GM19372 (cell line): Measurements from ENCODE around the gene SLIT1.

Experiments used
- ATAC-seq: cut with Tn5 transposase; IDR thresholded peaks from one replicate; pipeline ENCODE4 v1.9.1; 2021; ENCODE audit warnings: mild to moderate bottlenecking, low read depth, moderate library complexity; ENCODE audit not compliant: unreplicated experiment

The SLIT1 gene

GRCh38 chr10:97120370-97120769 lies 65.4 kb downstream of the SLIT1 start:
- no peak for ATAC-seq

- ATAC-seq: no peak
These were observed 66.6 kb downstream of the SLIT1 start for GRCh38 chr10:97119058-97119745.

- ATAC-seq: no peak
These were observed 68.4 kb downstream of the SLIT1 start for GRCh38 chr10:97117372-97117771.

- ATAC-seq: no peak
These were observed 69.1 kb downstream of the SLIT1 start for GRCh38 chr10:97116462-97117162.

GRCh38 chr10:97115846-97116245 lies 69.9 kb downstream of the SLIT1 start:
- no peak for ATAC-seq

- ATAC-seq: no peak
These were observed 74.1 kb downstream of the SLIT1 start for GRCh38 chr10:97111615-97112014.

GRCh38 chr10:97109547-97109946 lies 76.2 kb downstream of the SLIT1 start:
- ATAC-seq: no peak

GRCh38 chr10:97107551-97107950 lies 78.2 kb downstream of the SLIT1 start:
- no peak for ATAC-seq

- ATAC-seq: no peak
These were observed 79.6 kb downstream of the SLIT1 start for GRCh38 chr10:97106207-97106606.

- no peak for ATAC-seq
These were observed 80.5 kb downstream of the SLIT1 start for GRCh38 chr10:97105303-97105702.

- no peak for ATAC-seq
These were observed 82.3 kb downstream of the SLIT1 start for GRCh38 chr10:97103316-97104080.

GRCh38 chr10:97102441-97102840 lies 83.3 kb downstream of the SLIT1 start:
- no peak for ATAC-seq

- no peak for ATAC-seq
These were observed 84.4 kb downstream of the SLIT1 start for GRCh38 chr10:97101166-97101940.

- ATAC-seq: no peak
These were observed 85.1 kb downstream of the SLIT1 start for GRCh38 chr10:97100657-97101056.

GRCh38 chr10:97099868-97100267 lies 85.9 kb downstream of the SLIT1 start:
- no peak for ATAC-seq

- ATAC-seq: no peak
These were observed 86.7 kb downstream of the SLIT1 start for GRCh38 chr10:97099089-97099488.

- ATAC-seq: no peak
These were observed 88.7 kb downstream of the SLIT1 start for GRCh38 chr10:97097084-97097433.

- no peak for ATAC-seq
These were observed 89.3 kb downstream of the SLIT1 start for GRCh38 chr10:97096261-97097083.

GRCh38 chr10:97095701-97096260 lies 90.0 kb downstream of the SLIT1 start:
- no peak for ATAC-seq

- ATAC-seq: no peak
These were observed 95.1 kb downstream of the SLIT1 start for GRCh38 chr10:97090644-97091043.
